Smooth muscle cell (in vitro differentiated cells): Measurements from ENCODE around the gene KCNH4. TPM values are rescaled to one million over a fixed set of nuclear protein-coding genes. Genes with fewer than 3 reads are reported as not detected.

Experiments
- DNase-seq: peaks from one replicate; lab custom pipeline; 2025; ENCODE audit not compliant: unreplicated experiment; lab: John Stamatoyannopoulos, UW
- H2AFZ ChIP-seq: fragments of 200-600 bp; sonication (generic); 2 replicates; pipeline ENCODE4 v1.6.0; 2016; ENCODE audit warnings: antibody characterized with exemption, low read depth, mild to moderate bottlenecking
- H3F3A ChIP-seq: fragments of 200-600 bp; sonication (generic); 2 replicates; pipeline ENCODE4 v1.6.0; 2017; ENCODE audit warnings: antibody characterized with exemption, low read depth
- H3K27ac ChIP-seq: fragments of 200-600 bp; sonication (generic); 2 replicates; pipeline ENCODE4 v1.5.1; 2016; ENCODE audit warnings: low read depth, mild to moderate bottlenecking
- H3K27me3 ChIP-seq: fragments of 200-600 bp; sonication (generic); 2 replicates; pipeline ENCODE4 v1.6.1; 2016; ENCODE audit warnings: low read depth, mild to moderate bottlenecking
- H3K36me3 ChIP-seq: fragments of 200-600 bp; sonication (generic); 2 replicates; pipeline ENCODE4 v1.5.1; 2016; ENCODE audit warnings: low read depth
- H3K4me1 ChIP-seq: fragments of 200-600 bp; sonication (generic); 2 replicates; pipeline ENCODE4 v1.5.1; 2016; ENCODE audit warnings: low read depth
- H3K4me2 ChIP-seq: fragments of 200-600 bp; sonication (generic); 2 replicates; pipeline ENCODE4 v1.6.0; 2016; ENCODE audit warnings: mild to moderate bottlenecking
- H3K4me3 ChIP-seq: fragments of 200-600 bp; sonication (generic); 2 replicates; pipeline ENCODE4 v1.5.1; 2016; ENCODE audit warnings: mild to moderate bottlenecking
- H3K79me2 ChIP-seq: fragments of 200-600 bp; sonication (generic); 2 replicates; pipeline ENCODE4 v1.6.0; 2016; ENCODE audit warnings: low read depth, mild to moderate bottlenecking
- H3K9ac ChIP-seq: fragments of 200-600 bp; sonication (generic); 2 replicates; pipeline ENCODE4 v1.6.0; 2016; ENCODE audit warnings: low read depth
- H3K9me3 ChIP-seq: fragments of 200-600 bp; sonication (generic); replicated peaks from 2 replicates; pipeline ENCODE4 v1.5.1; 2016; ENCODE audit warnings: low read depth
- H4K20me1 ChIP-seq: fragments of 200-600 bp; sonication (generic); 2 replicates; pipeline ENCODE4 v1.6.0; 2016; ENCODE audit warnings: low read depth
- WGBS: methylation state at CpG from one replicate; pipeline ENCODE4 v1.1.7; 2016; ENCODE audit warnings: low lambda C conversion rate; 5-methylcytosine and 5-hydroxymethylcytosine counted together
- polyA plus RNA-seq: library from polyadenylated mRNA; unstranded; fragments of >200 nt; fragmentation: Nextera tagmentation; extraction: Ambion mirVana; gene quantifications from 2 replicates; pipeline ENCODE4 v1.2.1, GENCODE V29; 2016
- total RNA-seq: library from RNA; depleted of rRNA; stranded (reverse); fragments of >200 nt; gene quantifications from 2 replicates; pipeline ENCODE4 v1.2.3, GENCODE V29; 2014
- TF ChIP-seq, protein P1 (sequence below): fragments of 200-600 bp; sonication (generic); IDR thresholded peaks from 2 replicates; pipeline ENCODE4 v1.5.1; 2017; ENCODE audit warnings: borderline replicate concordance, mild to moderate bottlenecking, antibody characterized with exemption; ENCODE audit not compliant: insufficient read depth, poor library complexity, severe bottlenecking

The KCNH4 gene
- total and polyA plus RNA-seq, 2 experiments from 2014 or later = not detected

DNA sequence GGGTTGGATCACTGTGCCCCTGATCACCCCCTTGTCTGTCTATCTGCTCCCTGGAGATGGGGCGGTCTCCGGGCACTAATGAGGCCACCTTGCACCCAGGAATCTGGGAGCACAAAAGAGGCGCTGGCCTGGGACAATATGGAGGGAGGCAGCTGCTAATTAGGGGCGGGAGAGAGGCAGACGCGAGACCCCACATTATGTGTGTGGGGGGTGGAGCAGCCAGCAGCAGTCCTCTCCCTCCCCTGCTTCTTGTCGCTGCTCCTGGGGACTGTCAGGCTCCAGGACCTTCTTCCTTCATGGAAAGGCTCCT, 4.6 kb upstream of the KCNH4 start:
- H3K36me3 ChIP-seq = no peaks in the 10 kb centered on the region

DNA sequence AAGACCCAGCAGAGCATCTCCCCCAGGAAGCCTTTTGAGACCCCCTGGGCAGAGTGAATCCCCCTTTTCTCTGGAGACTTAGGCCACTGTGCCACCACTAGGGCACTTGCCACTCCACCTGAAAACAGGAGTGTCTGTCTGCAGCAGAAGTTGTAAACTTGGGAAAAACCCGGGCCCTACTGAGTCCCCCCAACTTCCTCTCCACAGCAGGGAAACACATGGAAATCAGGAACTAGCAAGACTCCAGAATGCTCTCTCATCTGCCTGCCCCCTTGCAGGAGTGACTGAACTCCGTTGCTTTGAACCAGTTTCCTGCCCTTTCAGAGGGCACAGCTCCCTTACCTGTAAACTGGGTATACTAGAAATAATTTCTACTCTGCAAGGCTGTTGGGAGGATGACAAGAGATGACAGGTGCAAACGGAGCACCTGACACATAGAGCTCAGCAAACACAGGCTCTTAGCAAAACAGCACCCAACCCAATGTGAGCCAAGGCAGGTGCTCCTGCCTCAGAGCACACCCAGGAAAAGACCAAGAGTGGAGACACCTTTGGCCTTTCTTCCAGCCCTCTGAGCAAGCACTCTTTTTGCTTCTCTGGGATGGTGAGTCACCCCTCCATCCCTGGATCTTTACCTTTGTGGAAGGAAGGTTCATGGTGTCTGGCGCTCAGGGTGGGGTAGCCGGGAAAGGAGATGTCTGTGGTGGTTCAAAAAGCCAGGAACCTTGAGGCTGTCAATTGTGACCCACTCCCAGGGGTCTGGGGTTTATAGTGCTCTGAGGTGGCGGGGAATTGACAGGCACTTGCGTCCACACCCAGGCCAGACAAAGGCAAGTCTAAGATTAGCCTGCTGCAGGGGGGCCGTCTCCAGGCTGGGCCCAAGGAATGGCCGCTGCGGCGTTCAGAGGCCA, 4.0 kb upstream of the KCNH4 start, which contains the start of gene HCRT:
HCRT (minus strand) TSS at position 740 of the 908 bp plus-strand sequence; CDS start at position 653, 87 bp downstream.
- no peaks in the 10 kb centered on the region for H3F3A ChIP-seq
- H3K79me2 ChIP-seq = no peaks in the 10 kb centered on the region
- no peaks in the 10 kb centered on the region for H3K9me3 ChIP-seq
- peak within 1 kb of the TSS; percentile 56 for H3K4me3 ChIP-seq
- TF ChIP-seq, protein P1, sequence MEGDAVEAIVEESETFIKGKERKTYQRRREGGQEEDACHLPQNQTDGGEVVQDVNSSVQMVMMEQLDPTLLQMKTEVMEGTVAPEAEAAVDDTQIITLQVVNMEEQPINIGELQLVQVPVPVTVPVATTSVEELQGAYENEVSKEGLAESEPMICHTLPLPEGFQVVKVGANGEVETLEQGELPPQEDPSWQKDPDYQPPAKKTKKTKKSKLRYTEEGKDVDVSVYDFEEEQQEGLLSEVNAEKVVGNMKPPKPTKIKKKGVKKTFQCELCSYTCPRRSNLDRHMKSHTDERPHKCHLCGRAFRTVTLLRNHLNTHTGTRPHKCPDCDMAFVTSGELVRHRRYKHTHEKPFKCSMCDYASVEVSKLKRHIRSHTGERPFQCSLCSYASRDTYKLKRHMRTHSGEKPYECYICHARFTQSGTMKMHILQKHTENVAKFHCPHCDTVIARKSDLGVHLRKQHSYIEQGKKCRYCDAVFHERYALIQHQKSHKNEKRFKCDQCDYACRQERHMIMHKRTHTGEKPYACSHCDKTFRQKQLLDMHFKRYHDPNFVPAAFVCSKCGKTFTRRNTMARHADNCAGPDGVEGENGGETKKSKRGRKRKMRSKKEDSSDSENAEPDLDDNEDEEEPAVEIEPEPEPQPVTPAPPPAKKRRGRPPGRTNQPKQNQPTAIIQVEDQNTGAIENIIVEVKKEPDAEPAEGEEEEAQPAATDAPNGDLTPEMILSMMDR = no peak
- H3K4me1 ChIP-seq = peaks cover 18% of the 10 kb centered on the region
- H3K27me3 ChIP-seq = peaks cover 30% of the 10 kb centered on the region
- no peaks in the 10 kb centered on the region for H4K20me1 ChIP-seq
- H3K36me3 ChIP-seq = no peaks in the 10 kb centered on the region
- H3K27ac ChIP-seq = no peak within 1 kb of the TSS
- DNase-seq = no peak
- H2AFZ ChIP-seq = peak within 1 kb of the TSS; percentile 97
- H3K4me2 ChIP-seq = peak within 1 kb of the TSS; percentile 99
- H3K9ac ChIP-seq = no peak within 1 kb of the TSS
- 79% methylated on average over 11 of the region's 11 CpGs for WGBS

More for the DNA sequence above, 4.6 kb upstream of the KCNH4 start:
- Histone ChIP-seq H3K27me3 (peaks cover 24% of the 10 kb centered on the region), H3K4me2 (no peak overlapping the region), H4K20me1 (no peaks in the 10 kb centered on the region), H3K9ac (no peak overlapping the region), H3K9me3 (no peaks in the 10 kb centered on the region), H3K4me3 (no peak overlapping the region), H3F3A (no peaks in the 10 kb centered on the region), H3K4me1 (peaks cover 15% of the 10 kb centered on the region), H2AFZ (no peak overlapping the region), H3K79me2 (no peaks in the 10 kb centered on the region), H3K27ac (no peak overlapping the region)
- 83% methylated on average over 7 of the region's 7 CpGs for WGBS
- no peak for DNase-seq
- TF ChIP-seq, protein P1 = no peak

DNA sequence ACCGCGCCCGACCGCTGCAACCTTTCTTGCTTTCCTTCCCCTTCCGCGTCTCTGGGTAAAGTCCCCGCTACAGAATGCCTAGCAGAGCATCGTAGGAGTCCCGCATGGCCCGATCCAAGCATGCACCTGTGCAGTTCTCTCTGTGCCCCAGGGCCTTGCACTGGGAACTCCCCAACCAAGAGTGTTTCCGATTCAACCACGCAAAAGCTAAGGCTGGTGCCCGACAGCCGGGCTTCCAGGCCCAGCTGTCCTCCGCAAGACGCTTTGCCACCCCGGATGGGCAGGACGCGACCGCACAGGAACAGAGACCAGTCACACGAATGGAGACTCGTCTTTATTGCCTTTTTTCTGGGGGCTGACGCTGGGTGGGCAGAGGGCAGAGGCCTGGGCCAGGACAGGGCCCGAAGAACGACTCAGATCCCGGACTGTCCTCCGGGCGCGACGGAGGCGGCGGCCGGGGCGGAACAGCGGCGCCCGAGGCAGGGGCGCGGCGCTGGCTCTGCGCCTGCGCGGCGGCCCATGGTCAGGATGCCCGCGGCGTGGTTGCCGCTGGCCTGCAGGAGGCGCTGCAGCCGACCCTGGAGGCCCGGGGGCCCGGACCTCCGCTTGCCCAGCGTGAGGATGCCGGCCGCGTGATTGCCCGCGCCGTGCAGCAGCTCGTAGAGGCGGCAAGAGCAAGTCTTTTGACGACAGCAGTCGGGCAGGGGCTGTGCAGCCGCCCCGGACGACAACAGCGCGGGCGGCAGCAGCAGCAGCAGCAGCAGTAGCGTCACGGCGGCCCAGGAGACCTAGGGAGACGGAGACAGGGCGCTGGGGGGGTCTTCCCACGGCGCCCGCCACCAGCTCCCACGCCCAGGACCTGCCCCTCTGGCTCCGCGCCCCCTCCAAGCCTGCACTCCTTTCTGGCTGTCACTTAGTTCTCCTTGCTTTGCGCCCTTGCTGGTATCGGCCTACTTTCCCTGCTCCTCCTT, 3.1 kb upstream of the KCNH4 start:
- DNase-seq = peak; percentile 51

More for the DNA sequence above, 3.1 kb upstream of the KCNH4 start:
- Histone ChIP-seq H3K4me2 (peak overlapping the region; percentile 99), H3K9me3 (no peaks in the 10 kb centered on the region), H3K4me3 (peak overlapping the region; percentile 56), H3K27me3 (peaks cover 39% of the 10 kb centered on the region), H2AFZ (peak overlapping the region; percentile 97), H3K9ac (no peak overlapping the region), H3K4me1 (peaks cover 18% of the 10 kb centered on the region), H4K20me1 (no peaks in the 10 kb centered on the region), H3F3A (no peaks in the 10 kb centered on the region), H3K79me2 (no peaks in the 10 kb centered on the region), H3K36me3 (no peaks in the 10 kb centered on the region), H3K27ac (no peak overlapping the region)
- TF ChIP-seq, protein P1 = peak; percentile 86
- 11% methylated on average over 81 of the region's 83 CpGs for WGBS
